ENCODE measurements around the gene KRT15.

The KRT15 gene

DNA sequence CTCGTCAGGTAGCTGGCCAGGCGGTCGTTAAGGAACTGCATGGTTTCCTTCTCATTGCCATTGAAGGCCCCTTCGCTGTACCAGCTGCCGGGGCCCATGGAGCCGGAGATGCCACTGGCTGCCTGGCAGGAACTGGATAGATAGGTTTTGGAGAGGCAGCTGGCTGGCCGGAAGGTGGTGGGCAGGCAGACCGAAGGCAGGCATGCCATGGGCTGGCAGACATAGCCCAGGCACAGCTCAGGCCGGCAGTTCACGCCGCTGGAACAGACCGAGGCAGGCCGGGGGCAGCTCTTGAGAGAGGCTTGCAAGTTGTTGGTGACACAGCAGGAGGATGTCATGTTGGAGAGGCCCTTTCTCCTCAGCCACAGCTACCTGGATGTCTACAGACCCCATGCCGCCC is 51.7 kb downstream of the KRT15 start, which contains the start of gene KRT32:
TSS of gene KRT32 (minus strand) at position 399 of the 400 bp plus-strand sequence. CDS start at position 338, 61 bp downstream.
- Histone ChIP-seq H3K79me1 (replicated peaks; ENCODE audit: low read length, poor library complexity, severe bottlenecking) (no peaks in the 10 kb centered on the region), H2AK5ac (ENCODE audit: low read length, severe bottlenecking) (no peak within 1 kb of the TSS), H3K4me2 (ENCODE audit: low read length, poor library complexity, severe bottlenecking) (no peak within 1 kb of the TSS), H2BK12ac (ENCODE audit: low read length in 2 of 2) (no peak within 1 kb of the TSS), H3K9ac (ENCODE audit: low read length) (no peak within 1 kb of the TSS), H3K27ac (ENCODE audit: low read length, poor library complexity, severe bottlenecking) (no peak within 1 kb of the TSS), H3K36me3 (ENCODE audit: control insufficient read depth in 1 of 2, insufficient read depth in 2 of 2, low read depth in 1 of 2, low read length in 2 of 2) (no peaks in the 10 kb centered on the region), H3K27me3 (ENCODE audit: control insufficient read depth in 1 of 2, insufficient read depth in 1 of 2, low read length in 2 of 2) (peaks cover 0 to 65% of the 10 kb centered on the region in 2 experiments), H2BK120ac (ENCODE audit: low read depth, low read length) (no peak within 1 kb of the TSS), H2BK5ac (ENCODE audit: low read depth, low read length, poor library complexity, severe bottlenecking) (no peak within 1 kb of the TSS), H3K4ac (ENCODE audit: low read depth in 1 of 2, low read length in 2 of 2) (no peak within 1 kb of the TSS), H3K9me3 (ENCODE audit: control insufficient read depth, low read length) (peaks cover 21% of the 10 kb centered on the region), H3K23ac (ENCODE audit: low read length in 2 of 2) (no peak within 1 kb of the TSS), H3K18ac (ENCODE audit: low read depth in 1 of 2, low read length in 2 of 2) (no peak within 1 kb of the TSS), H3K14ac (ENCODE audit: low read length in 2 of 2) (no peak within 1 kb of the TSS), H3K4me3 (ENCODE audit: insufficient read depth in 1 of 2, low read depth in 1 of 2, low read length in 2 of 2) (peak within 1 kb of the TSS; percentile 10 to 18), H3K4me1 (ENCODE audit: control insufficient read depth, insufficient read depth, low read depth, low read length) (peaks cover 2% of the 10 kb centered on the region), H2AFZ (ENCODE audit: low read depth, low read length) (no peak within 1 kb of the TSS), H2BK15ac (ENCODE audit: low read depth, poor library complexity, severe bottlenecking) (no peak within 1 kb of the TSS), H4K8ac (ENCODE audit: low read length) (no peak within 1 kb of the TSS), H4K91ac (ENCODE audit: low read length) (no peak within 1 kb of the TSS)
- 88% methylated on average over 14 of the region's 14 CpGs for WGBS
- DNase-seq: no peak

DNA sequence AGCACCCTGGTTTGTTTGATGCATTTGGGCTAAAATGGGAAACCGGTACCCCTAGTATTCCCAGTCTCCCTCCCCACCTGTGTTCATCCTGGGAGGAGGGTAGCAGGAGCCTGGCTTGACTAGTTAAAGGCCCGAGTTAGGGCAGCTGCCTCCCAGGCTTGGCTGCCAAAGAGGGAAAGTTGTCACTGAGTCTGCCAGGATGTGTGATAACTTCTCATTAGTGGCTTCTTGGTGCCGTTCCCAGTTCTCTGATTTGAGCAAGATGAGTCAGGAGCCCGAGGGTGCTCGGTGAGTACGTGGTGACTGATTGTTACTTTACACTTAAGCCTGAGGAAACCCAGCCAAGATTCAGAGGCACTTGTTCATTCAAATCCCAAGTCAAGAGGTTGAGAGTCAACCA is 54.0 kb downstream of the KRT15 start:
- WGBS: 38% methylated on average over 5 of the region's 6 CpGs
- Histone ChIP-seq H3K27ac (ENCODE audit: low read length, poor library complexity, severe bottlenecking) (no peak overlapping the region), H2BK5ac (ENCODE audit: low read depth, low read length, poor library complexity, severe bottlenecking) (no peak overlapping the region), H3K36me3 (ENCODE audit: control insufficient read depth in 1 of 2, insufficient read depth in 2 of 2, low read depth in 1 of 2, low read length in 2 of 2) (no peaks in the 10 kb centered on the region), H3K4me3 (ENCODE audit: insufficient read depth in 1 of 2, low read depth in 1 of 2, low read length in 2 of 2) (no peak overlapping the region), H2AK5ac (ENCODE audit: low read length, severe bottlenecking) (no peak overlapping the region), H2BK12ac (ENCODE audit: low read length in 2 of 2) (no peak overlapping the region), H3K4me2 (ENCODE audit: low read length, poor library complexity, severe bottlenecking) (no peak overlapping the region), H2BK15ac (ENCODE audit: low read depth, poor library complexity, severe bottlenecking) (no peak overlapping the region), H3K4me1 (ENCODE audit: control insufficient read depth, insufficient read depth, low read depth, low read length) (peaks cover 2% of the 10 kb centered on the region), H3K79me1 (replicated peaks; ENCODE audit: low read length, poor library complexity, severe bottlenecking) (no peaks in the 10 kb centered on the region), H4K8ac (ENCODE audit: low read length) (no peak overlapping the region), H4K91ac (ENCODE audit: low read length) (no peak overlapping the region), H3K14ac (ENCODE audit: low read length in 2 of 2) (no peak overlapping the region), H2BK120ac (ENCODE audit: low read depth, low read length) (no peak overlapping the region), H3K9ac (ENCODE audit: low read length) (no peak overlapping the region), H2AFZ (ENCODE audit: low read depth, low read length) (no peak overlapping the region), H3K27me3 (ENCODE audit: control insufficient read depth in 1 of 2, insufficient read depth in 1 of 2, low read length in 2 of 2) (peaks cover 0 to 70% of the 10 kb centered on the region in 2 experiments), H3K18ac (ENCODE audit: low read depth in 1 of 2, low read length in 2 of 2) (no peak overlapping the region), H3K9me3 (ENCODE audit: control insufficient read depth, low read length) (peaks cover 10% of the 10 kb centered on the region), H3K23ac (ENCODE audit: low read length in 2 of 2) (no peak overlapping the region), H3K4ac (ENCODE audit: low read depth in 1 of 2, low read length in 2 of 2) (no peak overlapping the region)
- DNase-seq: peak; percentile 43

GRCh38 chr17:41464173-41464572 is 54.5 kb downstream of the KRT15 start:
- Histone ChIP-seq H3K14ac (ENCODE audit: low read length in 2 of 2) (no peak overlapping the region), H2BK12ac (ENCODE audit: low read length in 2 of 2) (no peak overlapping the region), H3K4ac (ENCODE audit: low read depth in 1 of 2, low read length in 2 of 2) (no peak overlapping the region), H2BK15ac (ENCODE audit: low read depth, poor library complexity, severe bottlenecking) (no peak overlapping the region), H3K36me3 (ENCODE audit: control insufficient read depth in 1 of 2, insufficient read depth in 2 of 2, low read depth in 1 of 2, low read length in 2 of 2) (no peaks in the 10 kb centered on the region), H2AK5ac (ENCODE audit: low read length, severe bottlenecking) (no peak overlapping the region), H2BK5ac (ENCODE audit: low read depth, low read length, poor library complexity, severe bottlenecking) (no peak overlapping the region), H2AFZ (ENCODE audit: low read depth, low read length) (no peak overlapping the region), H4K8ac (ENCODE audit: low read length) (no peak overlapping the region), H3K9ac (ENCODE audit: low read length) (no peak overlapping the region), H3K27ac (ENCODE audit: low read length, poor library complexity, severe bottlenecking) (no peak overlapping the region), H3K4me1 (ENCODE audit: control insufficient read depth, insufficient read depth, low read depth, low read length) (peaks cover 2% of the 10 kb centered on the region), H3K9me3 (ENCODE audit: control insufficient read depth, low read length) (peaks cover 10% of the 10 kb centered on the region), H3K27me3 (ENCODE audit: control insufficient read depth in 1 of 2, insufficient read depth in 1 of 2, low read length in 2 of 2) (peaks cover 0 to 75% of the 10 kb centered on the region in 2 experiments), H2BK120ac (ENCODE audit: low read depth, low read length) (no peak overlapping the region), H3K79me1 (replicated peaks; ENCODE audit: low read length, poor library complexity, severe bottlenecking) (no peaks in the 10 kb centered on the region), H4K91ac (ENCODE audit: low read length) (no peak overlapping the region), H3K4me3 (ENCODE audit: insufficient read depth in 1 of 2, low read depth in 1 of 2, low read length in 2 of 2) (no peak overlapping the region), H3K18ac (ENCODE audit: low read depth in 1 of 2, low read length in 2 of 2) (no peak overlapping the region), H3K4me2 (ENCODE audit: low read length, poor library complexity, severe bottlenecking) (no peak overlapping the region), H3K23ac (ENCODE audit: low read length in 2 of 2) (no peak overlapping the region)
- no peak for DNase-seq
- 87% methylated on average over 11 of the region's 11 CpGs for WGBS

GRCh38 chr17:41463746-41464145 is 54.9 kb downstream of the KRT15 start:
- H3K4me1 ChIP-seq (ENCODE audit: control insufficient read depth, insufficient read depth, low read depth, low read length): peaks cover 2% of the 10 kb centered on the region
- no peak for DNase-seq
- no peak overlapping the region for H2AFZ ChIP-seq (ENCODE audit: low read depth, low read length)
- H3K27ac ChIP-seq (ENCODE audit: low read length, poor library complexity, severe bottlenecking): no peak overlapping the region
- H3K23ac ChIP-seq (ENCODE audit: low read length in 2 of 2): no peak overlapping the region
- no peak overlapping the region for H2BK12ac ChIP-seq (ENCODE audit: low read length in 2 of 2)
- H3K36me3 ChIP-seq (ENCODE audit: control insufficient read depth in 1 of 2, insufficient read depth in 2 of 2, low read depth in 1 of 2, low read length in 2 of 2): no peaks in the 10 kb centered on the region
- H2BK120ac ChIP-seq (ENCODE audit: low read depth, low read length): no peak overlapping the region
- 98% methylated on average over 8 of the region's 8 CpGs for WGBS
- no peak overlapping the region for H3K9ac ChIP-seq (ENCODE audit: low read length)
- no peak overlapping the region for H4K8ac ChIP-seq (ENCODE audit: low read length)
- no peak overlapping the region for H3K4me3 ChIP-seq (ENCODE audit: insufficient read depth in 1 of 2, low read depth in 1 of 2, low read length in 2 of 2)
- H3K14ac ChIP-seq (ENCODE audit: low read length in 2 of 2): no peak overlapping the region
- peaks cover 8% of the 10 kb centered on the region for H3K9me3 ChIP-seq (ENCODE audit: control insufficient read depth, low read length)
- H4K91ac ChIP-seq (ENCODE audit: low read length): no peak overlapping the region
- H3K4ac ChIP-seq (ENCODE audit: low read depth in 1 of 2, low read length in 2 of 2): no peak overlapping the region
- no peak overlapping the region for H2AK5ac ChIP-seq (ENCODE audit: low read length, severe bottlenecking)
- H3K18ac ChIP-seq (ENCODE audit: low read depth in 1 of 2, low read length in 2 of 2): no peak overlapping the region
- no peak overlapping the region for H3K4me2 ChIP-seq (ENCODE audit: low read length, poor library complexity, severe bottlenecking)
- peaks cover 0 to 76% of the 10 kb centered on the region in 2 experiments for H3K27me3 ChIP-seq (ENCODE audit: control insufficient read depth in 1 of 2, insufficient read depth in 1 of 2, low read length in 2 of 2)
- H2BK15ac ChIP-seq (ENCODE audit: low read depth, poor library complexity, severe bottlenecking): no peak overlapping the region
- H2BK5ac ChIP-seq (ENCODE audit: low read depth, low read length, poor library complexity, severe bottlenecking): no peak overlapping the region
- H3K79me1 ChIP-seq (replicated peaks; ENCODE audit: low read length, poor library complexity, severe bottlenecking): no peaks in the 10 kb centered on the region
